D721Med (cell line): ENCODE results near the gene PPA2.

ENCODE experiments used
- DNase-seq: peaks from one replicate; pipeline ENCODE4 v3.0.0; 2011; ENCODE audit warnings: low spot score; ENCODE audit not compliant: insufficient read length
- FAIRE-seq: peaks from 2 replicates; lab custom pipeline; 2011; peaks lifted over from hg19 to GRCh38; lab: Jason Lieb, UNC
- CTCF ChIP-seq: IDR thresholded peaks from 2 replicates; pipeline ENCODE4 v1.5.1; 2012; ENCODE audit warnings: mild to moderate bottlenecking, control low read depth; ENCODE audit not compliant: insufficient read depth; ENCODE audit errors: missing control alignments

PPA2 gene

DNA sequence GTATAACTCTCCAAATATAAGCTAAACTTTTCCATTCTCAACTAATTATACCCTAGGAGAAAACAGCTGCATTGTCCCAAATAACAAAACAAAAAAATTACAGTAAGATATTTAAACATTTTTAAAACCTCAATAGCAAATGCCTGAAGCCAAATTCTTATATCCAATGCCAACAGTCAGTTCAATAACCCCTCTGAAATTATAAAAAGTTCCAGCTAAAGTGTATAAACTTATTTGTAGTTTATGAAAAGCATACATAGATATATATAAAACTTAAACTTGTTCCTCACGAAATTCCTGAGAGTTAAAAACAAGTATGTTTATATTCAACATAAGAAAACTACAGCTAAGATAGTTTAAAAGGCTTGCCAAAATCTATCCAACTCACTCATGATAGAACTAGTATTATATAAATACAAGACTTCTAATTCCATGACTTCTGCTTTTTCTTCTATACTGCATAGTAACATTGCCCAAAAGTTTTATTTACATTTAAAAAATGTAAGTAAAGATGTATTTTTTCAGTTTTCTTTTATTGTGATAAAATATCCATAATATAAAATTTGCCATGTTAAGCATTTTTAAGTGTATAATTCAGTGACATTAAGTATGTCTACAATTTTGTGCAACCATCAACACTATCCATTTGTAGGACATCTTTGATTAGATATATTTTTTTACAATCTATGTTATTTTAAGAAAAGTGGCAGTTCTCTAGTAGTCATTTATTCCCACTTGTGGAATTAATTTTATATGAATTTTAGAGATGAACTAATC, 72.8 kb downstream of the PPA2 start:
- DNase-seq, result no peak
- no peak for FAIRE-seq
- no peak for TF ChIP-seq CTCF

DNA sequence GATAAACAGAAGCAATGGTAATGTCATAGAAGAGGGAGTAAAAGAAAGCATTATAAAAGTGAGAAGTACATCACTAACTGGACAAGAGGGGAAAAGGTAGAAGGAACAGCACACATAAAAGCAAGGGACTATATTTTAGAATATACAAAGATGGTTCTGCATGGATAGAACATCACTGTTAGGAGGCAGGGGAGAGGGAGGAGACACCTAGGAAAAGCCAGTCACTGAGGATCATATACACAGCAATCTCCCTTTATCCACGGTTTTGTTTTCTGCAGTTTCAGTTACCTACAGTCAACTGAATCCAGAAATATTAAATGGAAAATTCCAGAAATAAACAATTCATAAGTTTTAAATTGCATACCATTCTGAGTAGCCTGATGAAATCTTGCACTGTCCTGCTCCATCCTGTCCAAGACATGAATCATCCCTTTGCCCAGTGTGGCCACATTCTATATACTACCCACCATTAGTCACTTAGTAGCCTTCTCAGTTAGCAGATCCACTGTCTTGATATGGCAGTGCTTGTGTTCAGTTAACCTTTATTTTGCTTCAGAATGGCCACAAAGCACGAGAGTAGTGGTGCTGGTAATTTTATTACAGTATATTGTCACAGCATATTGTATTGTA, 74.2 kb downstream of the PPA2 start:
- TF ChIP-seq CTCF, result no peak
- DNase-seq (no peak), FAIRE-seq (peak; percentile 11)

DNA sequence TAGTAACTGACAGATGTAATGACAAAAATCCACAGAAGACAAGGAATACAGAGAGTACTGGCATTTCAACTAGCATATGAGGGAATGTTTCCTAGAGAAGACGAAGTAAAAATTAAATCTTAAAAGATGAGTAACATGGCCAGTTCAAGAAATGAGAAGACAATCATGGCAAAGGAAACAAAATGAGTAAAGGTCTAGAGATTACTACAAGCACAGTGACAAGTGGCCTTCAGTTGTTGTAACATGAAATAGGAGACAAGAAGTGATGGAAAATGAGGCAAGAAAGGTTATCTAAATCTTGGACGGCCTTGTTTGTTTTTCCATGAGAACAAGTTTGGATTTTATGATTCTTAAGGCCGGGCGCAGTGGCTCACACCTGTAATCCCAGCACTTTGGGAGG, 81.0 kb downstream of the PPA2 start:
- TF ChIP-seq CTCF, result no peak
- FAIRE-seq, result no peak
- DNase-seq, result no peak

DNA sequence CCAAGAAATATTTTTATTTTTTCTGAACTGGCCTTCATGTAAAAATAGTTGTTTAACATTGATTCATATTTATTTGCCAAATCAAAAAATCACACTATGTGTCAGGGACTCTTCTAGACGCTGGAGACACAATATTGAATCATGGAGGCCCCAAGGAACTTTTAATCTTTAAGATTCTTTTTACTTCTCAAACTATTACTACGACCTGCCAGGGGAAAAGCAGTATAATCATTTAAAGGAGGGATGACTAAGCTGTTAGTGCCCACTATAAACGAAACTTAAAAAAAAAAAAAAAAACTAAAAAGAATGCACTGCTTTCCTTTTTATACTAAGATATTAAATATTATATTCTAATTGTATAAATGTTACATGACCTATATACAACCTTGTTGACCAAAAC, 84.7 kb downstream of the PPA2 start:
- FAIRE-seq (no peak), DNase-seq (no peak)
- TF ChIP-seq CTCF, result no peak

DNA sequence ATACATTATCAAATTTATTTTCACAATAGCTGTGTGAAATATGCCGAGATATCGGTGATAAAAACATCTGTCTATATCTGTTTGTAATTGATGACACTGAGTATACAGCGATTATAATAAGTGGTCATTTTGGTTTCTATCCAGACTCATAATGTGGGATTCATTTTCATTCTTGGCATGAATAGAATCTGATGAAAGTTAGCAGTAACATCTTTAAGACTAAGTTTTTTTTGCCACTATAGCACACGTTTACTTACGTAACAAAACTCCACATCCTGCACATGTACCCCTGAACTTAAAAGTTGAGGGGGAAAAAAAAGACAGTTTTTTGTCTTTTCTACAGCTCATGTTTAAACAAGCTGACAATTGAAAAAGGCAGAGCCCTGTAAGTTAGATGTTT, 86.4 kb downstream of the PPA2 start:
- TF ChIP-seq CTCF, result no peak
- peak; percentile 46 for FAIRE-seq
- no peak for DNase-seq

DNA sequence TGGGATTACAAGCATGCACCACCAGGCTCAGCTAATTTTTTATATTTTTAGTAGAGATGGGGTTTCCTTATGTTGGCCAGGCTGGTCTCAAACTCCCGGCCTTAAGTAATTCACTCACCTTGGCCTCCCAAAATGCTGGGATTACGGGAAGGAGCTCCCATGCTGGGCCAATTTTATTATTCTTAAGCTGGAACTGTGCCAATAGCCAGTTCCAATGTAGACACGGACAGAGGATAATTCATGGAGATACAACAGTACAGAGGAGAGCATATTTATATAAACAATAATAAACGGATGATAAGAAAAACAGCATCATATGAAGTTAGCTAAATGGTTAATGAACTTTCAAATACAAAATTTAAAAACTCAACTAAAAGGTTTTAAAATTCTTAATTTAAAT, 87.8 kb downstream of the PPA2 start:
- no peak for DNase-seq
- no peak for FAIRE-seq
- TF ChIP-seq CTCF, result no peak

- FAIRE-seq (no peak), DNase-seq (no peak)
- no peak for TF ChIP-seq CTCF
These were observed 99.8 kb downstream of the PPA2 start for GRCh38 chr4:105374071-105374470.
